IMR-90 (cell line): ENCODE results near the gene NAGS. TPM values are rescaled to one million over a fixed set of nuclear protein-coding genes. Genes with fewer than 3 reads are reported as not detected.

Source experiments
- ATAC-seq: fragments of 200-7000 bp; cut with Tn5 transposase; 2 replicates; pipeline ENCODE4 v1.9.1; 2020; ENCODE audit warnings: low read depth, mild to moderate bottlenecking, moderate library complexity
- BruUV-seq: library from RNA; stranded (reverse); fragments of 400-500 nt; replicated peaks from 2 replicates; lab custom pipeline; 2021; lab: Mats Ljungman, UMichigan
- CTCF ChIA-PET: fragments of 300-600 bp; formaldehyde crosslinking; extraction: SDS; loops from one replicate; lab custom pipeline; 2021; ENCODE audit warnings: antibody characterized with exemption; lab: Yijun Ruan, JAX
- POLR2A ChIA-PET: fragments of 300-600 bp; sonication (Branson Sonifier 250); formaldehyde crosslinking; loops from one replicate; lab custom pipeline; 2022; ENCODE audit warnings: antibody characterized with exemption; ENCODE audit not compliant: unreplicated experiment; lab: Charles Lee
- DNase-seq: peaks from one replicate; pipeline ENCODE4 v3.0.0; 2013
- H2AFZ ChIP-seq: replicated peaks from 2 replicates; pipeline ENCODE3; 2013; ENCODE audit warnings: low read length, mild to moderate bottlenecking; ENCODE audit not compliant: poor library complexity
- H2AK5ac ChIP-seq: 2 replicates; pipeline ENCODE4 v1.6.1; 2013; ENCODE audit warnings: low read depth, low read length, inconsistent platforms
- H2AK9ac ChIP-seq: replicated peaks from 2 replicates; pipeline ENCODE3; 2013; ENCODE audit warnings: mild to moderate bottlenecking, low read depth, low read length, moderate library complexity; ENCODE audit not compliant: poor library complexity
- H2BK120ac ChIP-seq: 2 replicates; pipeline ENCODE4 v1.6.1; 2013; ENCODE audit warnings: low read depth, low read length, inconsistent platforms
- H2BK15ac ChIP-seq: 3 replicates; pipeline ENCODE4 v1.6.1; 2013; ENCODE audit warnings: low read depth, low read length, inconsistent platforms
- H2BK20ac ChIP-seq: 2 replicates; pipeline ENCODE4 v1.6.1; 2013; ENCODE audit warnings: low read depth, mild to moderate bottlenecking, inconsistent platforms, low read length, moderate library complexity
- H2BK5ac ChIP-seq: 2 replicates; pipeline ENCODE4 v1.6.1; 2013; ENCODE audit warnings: mild to moderate bottlenecking, low read depth, low read length, inconsistent platforms; ENCODE audit not compliant: poor library complexity, severe bottlenecking
- H3K14ac ChIP-seq: replicated peaks from 2 replicates; pipeline ENCODE4 v1.6.1; 2013; ENCODE audit warnings: low read depth, low read length, inconsistent platforms
- H3K18ac ChIP-seq: 2 replicates; pipeline ENCODE4 v1.6.1; 2013; ENCODE audit warnings: low read depth, low read length, control low read depth
- H3K23ac ChIP-seq: 2 replicates; pipeline ENCODE4 v1.6.1; 2013; ENCODE audit warnings: low read depth, low read length, inconsistent platforms
- H3K27ac ChIP-seq: 2 replicates; pipeline ENCODE4 v1.5.1; 2013; ENCODE audit warnings: mild to moderate bottlenecking, control low read depth, low read length; ENCODE audit not compliant: insufficient read depth
- H3K27me3 ChIP-seq: 2 replicates; pipeline ENCODE4 v1.6.1; 2013; ENCODE audit warnings: low read length; ENCODE audit not compliant: control insufficient read depth, insufficient read depth
- H3K36me3 ChIP-seq: 2 replicates; pipeline ENCODE4 v1.6.1; 2013; ENCODE audit warnings: low read length, mixed read lengths; ENCODE audit not compliant: control insufficient read depth, insufficient read depth
- H3K4ac ChIP-seq: 2 replicates; pipeline ENCODE4 v1.6.1; 2013; ENCODE audit warnings: low read depth, low read length, inconsistent platforms
- H3K4me1 ChIP-seq: 2 replicates; pipeline ENCODE4 v1.6.1; 2013; ENCODE audit warnings: low read length, mixed read lengths; ENCODE audit not compliant: control insufficient read depth, insufficient read depth
- H3K4me2 ChIP-seq: 2 replicates; pipeline ENCODE4 v1.6.1; 2013; ENCODE audit warnings: low read depth, mild to moderate bottlenecking, control low read depth, low read length, moderate library complexity
- H3K4me3 ChIP-seq: 2 replicates; pipeline ENCODE4 v1.5.1; 2013; ENCODE audit warnings: low read depth, mild to moderate bottlenecking, control low read depth, low read length, moderate library complexity; ENCODE audit not compliant: insufficient read depth
- H3K56ac ChIP-seq: 2 replicates; pipeline ENCODE4 v1.6.1; 2013; ENCODE audit warnings: low read length, inconsistent platforms; ENCODE audit not compliant: insufficient read depth; ENCODE audit errors: extremely low read depth
- H3K79me1 ChIP-seq, 2 experiments: 2 replicates each; pipeline ENCODE4 v1.6.1; 2013; ENCODE audit warnings: low read length in 2 of 2, inconsistent platforms in 1 of 2, low read depth in 1 of 2
- H3K9ac ChIP-seq: 2 replicates; pipeline ENCODE4 v1.6.1; 2013; ENCODE audit warnings: low read depth, low read length, control low read depth
- H3K9me1 ChIP-seq: 2 replicates; pipeline ENCODE4 v1.6.1; 2013; ENCODE audit warnings: low read length, inconsistent platforms; ENCODE audit not compliant: insufficient read depth
- H3K9me3 ChIP-seq: 2 replicates; pipeline ENCODE4 v1.6.1; 2013; ENCODE audit warnings: low read length; ENCODE audit not compliant: control insufficient read depth, insufficient read depth
- H4K20me1 ChIP-seq: 2 replicates; pipeline ENCODE4 v1.6.1; 2013; ENCODE audit warnings: low read length, inconsistent platforms; ENCODE audit not compliant: insufficient read depth
- H4K5ac ChIP-seq: 2 replicates; pipeline ENCODE4 v1.6.1; 2013; ENCODE audit warnings: mild to moderate bottlenecking, low read depth, low read length, control low read depth
- H4K8ac ChIP-seq, 2 experiments: 2 replicates each; pipeline ENCODE4 v1.6.1; 2013; ENCODE audit warnings: low read depth in 2 of 2, low read length in 2 of 2, control low read depth in 1 of 2, inconsistent platforms in 1 of 2
- H4K91ac ChIP-seq: 2 replicates; pipeline ENCODE4 v1.6.1; 2013; ENCODE audit warnings: low read depth, low read length, inconsistent platforms; ENCODE audit not compliant: insufficient read depth
- BHLHE40 ChIP-seq: fragments of 150-350 bp; IDR thresholded peaks from 2 replicates; pipeline ENCODE4 v1.6.1; 2016; ENCODE audit warnings: mild to moderate bottlenecking, low read depth, low read length
- CEBPB ChIP-seq: IDR thresholded peaks from 2 replicates; pipeline ENCODE4 v1.6.1; 2012; ENCODE audit warnings: low read depth, low read length, improper control_type of control experiment
- CHD1 ChIP-seq: IDR thresholded peaks from 2 replicates; pipeline ENCODE4 v1.6.1; 2012; ENCODE audit warnings: low read depth, low read length, improper control_type of control experiment
- FOS ChIP-seq: fragments of 150-350 bp; IDR thresholded peaks from 2 replicates; pipeline ENCODE4 v1.6.1; 2016; ENCODE audit warnings: low read depth, low read length
- MAFK ChIP-seq: IDR thresholded peaks from 2 replicates; pipeline ENCODE4 v1.6.1; 2012; ENCODE audit warnings: low read depth, low read length, improper control_type of control experiment
- MAZ ChIP-seq: IDR thresholded peaks from 2 replicates; pipeline ENCODE4 v1.6.1; 2012; ENCODE audit warnings: low read depth, mild to moderate bottlenecking, low read length, improper control_type of control experiment, moderate library complexity, borderline replicate concordance
- MXI1 ChIP-seq: IDR thresholded peaks from 2 replicates; pipeline ENCODE4 v1.6.1; 2012; ENCODE audit warnings: low read depth, mild to moderate bottlenecking, low read length, moderate library complexity, borderline replicate concordance
- NFE2L2 ChIP-seq: fragments of 150-350 bp; IDR thresholded peaks from 2 replicates; pipeline ENCODE4 v1.6.1; 2016; ENCODE audit warnings: low read depth, mild to moderate bottlenecking, low read length
- POLR2A ChIP-seq: IDR thresholded peaks from 2 replicates; pipeline ENCODE4 v1.6.1; 2012; ENCODE audit warnings: mild to moderate bottlenecking, low read depth, low read length
- RAD21 ChIP-seq: IDR thresholded peaks from 2 replicates; pipeline ENCODE4 v1.6.1; 2012; ENCODE audit warnings: low read length, improper control_type of control experiment
- RCOR1 ChIP-seq: IDR thresholded peaks from 2 replicates; pipeline ENCODE4 v1.6.1; 2012; ENCODE audit warnings: mild to moderate bottlenecking, low read length, improper control_type of control experiment; ENCODE audit not compliant: insufficient replicate concordance
- RFX5 ChIP-seq: IDR thresholded peaks from 2 replicates; pipeline ENCODE4 v1.8.0; 2012; ENCODE audit warnings: low read depth, mild to moderate bottlenecking, low read length, moderate library complexity
- SMC3 ChIP-seq: fragments of 150-350 bp; IDR thresholded peaks from 2 replicates; pipeline ENCODE4 v1.6.1; 2016; ENCODE audit warnings: low read depth, mild to moderate bottlenecking, antibody characterized with exemption, low read length, moderate library complexity
- WGBS, 2 experiments: methylation state at CpG; one replicate each; pipeline versions ENCODE4 v1.1.5 to v1.1.7; 2013; ENCODE audit warnings: missing lambda C conversion rate in 2 of 2; ENCODE audit not compliant: insufficient read length in 1 of 2; ENCODE audit errors: extremely low coverage in 2 of 2; 5-methylcytosine and 5-hydroxymethylcytosine counted together
- dilution Hi-C: fragments of 300-500 bp; cut with HindIII; formaldehyde crosslinking; loops from one replicate; pipeline ENCODE4 v1.14.3; 2018; ENCODE audit warnings: low sequenced_read_pairs; ENCODE audit not compliant: unreplicated experiment
- in situ Hi-C: fragments of 300-500 bp; cut with MboI; formaldehyde crosslinking; loops from 3 replicates; pipeline ENCODE4 v1.14.3; 2019; ENCODE audit warnings: low sequenced_read_pairs, inconsistent platforms, mixed read lengths
- intact Hi-C: fragments of 100-400 bp; cut with micrococcal nuclease; formaldehyde crosslinking; loops from 2 replicates; pipeline ENCODE4 v1.10.0; 2022
- polyA plus RNA-seq, 3 experiments: library from polyadenylated mRNA; depleted of rRNA; stranded (reverse); fragments of >200 nt; gene quantifications; 2 replicates each; pipeline ENCODE4 v1.2.3, GENCODE V29; 2012; ENCODE audit warnings: low replicate concordance in 1 of 3
- total RNA-seq: library from RNA; depleted of rRNA; stranded (reverse); fragments of >200 nt; gene quantifications from 2 replicates; pipeline ENCODE4 v1.2.3, GENCODE V29; 2012
- TF ChIP-seq, protein P1 (sequence below): fragments of 150-350 bp; IDR thresholded peaks from 2 replicates; pipeline ENCODE4 v1.6.1; 2017; ENCODE audit warnings: mild to moderate bottlenecking, antibody characterized with exemption, low read length, low read depth
- TF ChIP-seq, protein P2 (sequence below): fragments of 150-350 bp; IDR thresholded peaks from 2 replicates; pipeline ENCODE4 v1.6.1; 2016; ENCODE audit warnings: low read depth, mild to moderate bottlenecking, low read length, moderate library complexity, borderline replicate concordance
- TF ChIP-seq, protein P3 (sequence below): conservative IDR thresholded peaks from 2 replicates; pipeline ENCODE4 v1.5.1; 2012; ENCODE audit warnings: mild to moderate bottlenecking, low read depth, low read length, improper control_type of control experiment

NAGS gene
- total and polyA plus RNA-seq, 2 of the 4 experiments (the other 2 are of a cell fraction): 0.54 to 0.99 TPM

DNA sequence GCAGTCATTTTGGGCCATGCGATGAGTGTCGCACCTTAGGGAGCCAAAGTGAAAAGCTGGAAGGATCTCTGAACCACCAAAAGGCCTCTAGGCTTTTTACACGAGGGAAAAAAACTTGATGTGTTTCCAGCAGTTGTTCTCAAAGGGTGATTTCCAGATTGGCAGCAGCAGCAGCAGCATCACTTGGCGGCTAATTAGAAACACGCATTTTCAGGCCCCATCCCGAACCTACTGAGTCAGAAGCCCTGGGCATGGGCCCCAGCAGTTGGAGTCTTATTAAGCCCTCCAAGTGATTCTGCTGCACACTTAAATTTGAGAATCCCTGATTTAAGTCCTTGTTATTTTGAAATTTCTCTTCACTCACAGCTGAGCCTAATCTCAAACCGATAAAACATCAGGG is 25.4 kb upstream of the NAGS start:
- H2BK120ac ChIP-seq: no peak overlapping the region
- ChIA-PET POLR2A (no interaction called here), CTCF (no interaction called here)
- H2AFZ ChIP-seq: no peak overlapping the region
- no peak overlapping the region for H2AK9ac ChIP-seq
- no peaks in the 10 kb centered on the region for H3K9me1 ChIP-seq
- H3K9me3 ChIP-seq: no peaks in the 10 kb centered on the region
- peaks cover 67% of the 10 kb centered on the region for H3K27me3 ChIP-seq
- no peak overlapping the region for H2BK15ac ChIP-seq
- H2AK5ac ChIP-seq: no peak overlapping the region
- no peak overlapping the region for H3K56ac ChIP-seq
- no TSS peak for BruUV-seq
- no peak overlapping the region for H3K14ac ChIP-seq
- H3K9ac ChIP-seq: no peak overlapping the region
- no peaks in the 10 kb centered on the region for H4K20me1 ChIP-seq
- H3K23ac ChIP-seq: no peak overlapping the region
- H3K79me1 ChIP-seq: no peaks in the 10 kb centered on the region
- H4K8ac ChIP-seq: no peak overlapping the region
- TF ChIP-seq BHLHE40 (no peak), RAD21 (no peak), FOS (no peak), RFX5 (no peak), RCOR1 (no peak), SMC3 (no peak), CEBPB (no peak), NFE2L2 (no peak), MAZ (no peak), MAFK (no peak), MXI1 (no peak), POLR2A (no peak), CHD1 (no peak)
- TF ChIP-seq, protein P1, sequence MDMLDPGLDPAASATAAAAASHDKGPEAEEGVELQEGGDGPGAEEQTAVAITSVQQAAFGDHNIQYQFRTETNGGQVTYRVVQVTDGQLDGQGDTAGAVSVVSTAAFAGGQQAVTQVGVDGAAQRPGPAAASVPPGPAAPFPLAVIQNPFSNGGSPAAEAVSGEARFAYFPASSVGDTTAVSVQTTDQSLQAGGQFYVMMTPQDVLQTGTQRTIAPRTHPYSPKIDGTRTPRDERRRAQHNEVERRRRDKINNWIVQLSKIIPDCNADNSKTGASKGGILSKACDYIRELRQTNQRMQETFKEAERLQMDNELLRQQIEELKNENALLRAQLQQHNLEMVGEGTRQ: no peak
- TF ChIP-seq, protein P2, sequence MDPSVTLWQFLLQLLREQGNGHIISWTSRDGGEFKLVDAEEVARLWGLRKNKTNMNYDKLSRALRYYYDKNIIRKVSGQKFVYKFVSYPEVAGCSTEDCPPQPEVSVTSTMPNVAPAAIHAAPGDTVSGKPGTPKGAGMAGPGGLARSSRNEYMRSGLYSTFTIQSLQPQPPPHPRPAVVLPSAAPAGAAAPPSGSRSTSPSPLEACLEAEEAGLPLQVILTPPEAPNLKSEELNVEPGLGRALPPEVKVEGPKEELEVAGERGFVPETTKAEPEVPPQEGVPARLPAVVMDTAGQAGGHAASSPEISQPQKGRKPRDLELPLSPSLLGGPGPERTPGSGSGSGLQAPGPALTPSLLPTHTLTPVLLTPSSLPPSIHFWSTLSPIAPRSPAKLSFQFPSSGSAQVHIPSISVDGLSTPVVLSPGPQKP: no peak
- TF ChIP-seq, protein P3, sequence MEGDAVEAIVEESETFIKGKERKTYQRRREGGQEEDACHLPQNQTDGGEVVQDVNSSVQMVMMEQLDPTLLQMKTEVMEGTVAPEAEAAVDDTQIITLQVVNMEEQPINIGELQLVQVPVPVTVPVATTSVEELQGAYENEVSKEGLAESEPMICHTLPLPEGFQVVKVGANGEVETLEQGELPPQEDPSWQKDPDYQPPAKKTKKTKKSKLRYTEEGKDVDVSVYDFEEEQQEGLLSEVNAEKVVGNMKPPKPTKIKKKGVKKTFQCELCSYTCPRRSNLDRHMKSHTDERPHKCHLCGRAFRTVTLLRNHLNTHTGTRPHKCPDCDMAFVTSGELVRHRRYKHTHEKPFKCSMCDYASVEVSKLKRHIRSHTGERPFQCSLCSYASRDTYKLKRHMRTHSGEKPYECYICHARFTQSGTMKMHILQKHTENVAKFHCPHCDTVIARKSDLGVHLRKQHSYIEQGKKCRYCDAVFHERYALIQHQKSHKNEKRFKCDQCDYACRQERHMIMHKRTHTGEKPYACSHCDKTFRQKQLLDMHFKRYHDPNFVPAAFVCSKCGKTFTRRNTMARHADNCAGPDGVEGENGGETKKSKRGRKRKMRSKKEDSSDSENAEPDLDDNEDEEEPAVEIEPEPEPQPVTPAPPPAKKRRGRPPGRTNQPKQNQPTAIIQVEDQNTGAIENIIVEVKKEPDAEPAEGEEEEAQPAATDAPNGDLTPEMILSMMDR: no peak
- H3K27ac ChIP-seq: no peak overlapping the region
- no peak overlapping the region for H4K5ac ChIP-seq
- H3K4ac ChIP-seq: no peak overlapping the region
- no peak overlapping the region for H2BK20ac ChIP-seq
- intact Hi-C loops: no loop called here
- no peak for DNase-seq
- in situ Hi-C loops: no loop called here
- ATAC-seq: no peak
- peaks cover under 1% of the 10 kb centered on the region; the same call in 1 of the 2 replicates for H3K4me1 ChIP-seq
- no peaks in the 10 kb centered on the region for H3K36me3 ChIP-seq
- no peak overlapping the region for H3K4me2 ChIP-seq
- no peak overlapping the region for H3K18ac ChIP-seq
- dilution Hi-C loops: no loop called here
- H3K4me3 ChIP-seq: no peak overlapping the region
- no peak overlapping the region for H2BK5ac ChIP-seq
- 75% methylated on average over 4 of the region's 7 CpGs; no CpG with 5 or more reads in 1 of the 2 experiments for WGBS, 2 experiments
- H4K91ac ChIP-seq: no peak overlapping the region
